Endothelial cell of umbilical vein (primary cell): ENCODE results near the gene BRI3. TPM values are rescaled to one million over a fixed set of nuclear protein-coding genes. Genes with fewer than 3 reads are reported as not detected.

ENCODE experiments used
- BruUV-seq: library from RNA; stranded (reverse); fragments of 400-500 nt; replicated peaks from 2 replicates; lab custom pipeline; 2021; lab: Mats Ljungman, UMichigan
- CTCF ChIA-PET: fragments of 300-600, 350-600 bp; sonication (Branson Sonifier 250); formaldehyde crosslinking; loops from one replicate; lab custom pipeline; 2021; ENCODE audit warnings: antibody characterized with exemption, inconsistent platforms; lab: Charles Lee
- POLR2A ChIA-PET: fragments of 300-600, 350-600 bp; sonication (Branson Sonifier 250); formaldehyde crosslinking; loops from one replicate; lab custom pipeline; 2021; ENCODE audit warnings: antibody characterized with exemption, inconsistent platforms; lab: Charles Lee
- DNase-seq: peaks from one replicate; pipeline ENCODE4 v3.0.0-alpha.2; 2011; ENCODE audit warnings: low read depth, low spot score
- FAIRE-seq: peaks from 2 replicates; lab custom pipeline; 2011; peaks lifted over from hg19 to GRCh38; lab: Jason Lieb, UNC
- H2AFZ ChIP-seq: 2 replicates; pipeline ENCODE4 v1.6.0; 2012; ENCODE audit warnings: low read depth, low read length, control low read depth, inconsistent platforms
- H3K27ac ChIP-seq: 2 replicates; pipeline ENCODE4 v1.5.1; 2011; ENCODE audit warnings: low read depth, mild to moderate bottlenecking, control low read depth, low read length, moderate library complexity; ENCODE audit not compliant: insufficient read depth
- H3K27me3 ChIP-seq, 2 experiments: 2 replicates each; pipeline versions ENCODE4 v1.6.0 to v1.6.1; 2011; ENCODE audit warnings: low read length in 2 of 2, mixed read lengths in 1 of 2; ENCODE audit not compliant: control insufficient read depth in 2 of 2, insufficient read depth in 2 of 2
- H3K36me3 ChIP-seq, 2 experiments: 2 replicates in 1 of 2; 3 replicates in 1 of 2; pipeline ENCODE4 v1.5.1; 2011; ENCODE audit warnings: low read length in 2 of 2, mild to moderate bottlenecking in 1 of 2, moderate library complexity in 1 of 2; ENCODE audit not compliant: control insufficient read depth in 2 of 2, insufficient read depth in 2 of 2; ENCODE audit errors: extremely low read depth in 1 of 2
- H3K4me1 ChIP-seq: 3 replicates; pipeline ENCODE4 v1.5.1; 2011; ENCODE audit warnings: mild to moderate bottlenecking, low read length; ENCODE audit not compliant: control insufficient read depth, insufficient read depth; ENCODE audit errors: extremely low read depth
- H3K4me2 ChIP-seq: 2 replicates; pipeline ENCODE4 v1.6.1; 2011; ENCODE audit warnings: low read length, control low read depth, mixed read lengths; ENCODE audit not compliant: insufficient read depth
- H3K4me3 ChIP-seq, 3 experiments: fragments of 200-600 bp in 1 of 3; sonication (generic), shearing (Covaris generic) in 1 of 3; replicated peaks in 1 of 3; 2 replicates each; pipeline ENCODE4 v1.5.1; 2011 to 2016; ENCODE audit warnings: control low read depth in 3 of 3, low read length in 3 of 3, mild to moderate bottlenecking in 2 of 3, inconsistent platforms in 1 of 3, low read depth in 1 of 3, moderate library complexity in 1 of 3; ENCODE audit not compliant: insufficient read depth in 1 of 3
- H3K79me2 ChIP-seq: 2 replicates; pipeline ENCODE4 v1.6.0; 2012; ENCODE audit warnings: low read length, inconsistent platforms; ENCODE audit not compliant: control insufficient read depth, insufficient read depth
- H3K9ac ChIP-seq: replicated peaks from 2 replicates; pipeline ENCODE3; 2011; ENCODE audit warnings: low read length, control low read depth; ENCODE audit not compliant: insufficient read depth; ENCODE audit errors: extremely low read depth
- H3K9me1 ChIP-seq: replicated peaks from 3 replicates; pipeline ENCODE4 v1.6.0; 2011; ENCODE audit warnings: mild to moderate bottlenecking, low read length; ENCODE audit not compliant: control insufficient read depth, insufficient read depth; ENCODE audit errors: extremely low read depth
- H3K9me3 ChIP-seq: replicated peaks from 2 replicates; pipeline ENCODE4 v1.5.1; 2012; ENCODE audit warnings: low read length, inconsistent platforms; ENCODE audit not compliant: control insufficient read depth, insufficient read depth
- H4K20me1 ChIP-seq: replicated peaks from 2 replicates; pipeline ENCODE3; 2011; ENCODE audit warnings: mild to moderate bottlenecking, low read length; ENCODE audit not compliant: control insufficient read depth, insufficient read depth; ENCODE audit errors: extremely low read depth
- CTCF ChIP-seq, 2 donors: IDR thresholded peaks; 1 replicate in 1 of 2; 2 replicates in 1 of 2; pipeline ENCODE4 v1.5.1; 2011; ENCODE audit warnings: low read length in 2 of 2, mild to moderate bottlenecking in 2 of 2, moderate library complexity in 2 of 2, control low read depth in 1 of 2, inconsistent platforms in 1 of 2, low read depth in 1 of 2; ENCODE audit not compliant: insufficient read depth in 1 of 2; ENCODE audit errors: extremely low read depth in 1 of 2
- EZH2 ChIP-seq: IDR thresholded peaks from 2 replicates; pipeline ENCODE4 v1.6.1; 2012; ENCODE audit warnings: borderline replicate concordance, low read depth, mild to moderate bottlenecking, moderate library complexity, low read length, inconsistent platforms; ENCODE audit not compliant: severe bottlenecking
- FOS ChIP-seq: IDR thresholded peaks from 2 replicates; pipeline ENCODE4 v1.6.1; 2011; ENCODE audit warnings: mild to moderate bottlenecking, low read length, moderate library complexity, borderline replicate concordance; ENCODE audit not compliant: insufficient read depth
- GATA2 ChIP-seq: IDR thresholded peaks from 2 replicates; pipeline ENCODE4 v1.7.0; 2011; ENCODE audit warnings: low read depth, mild to moderate bottlenecking, moderate library complexity, mixed read lengths, low read length; ENCODE audit not compliant: insufficient read length, insufficient read depth
- JUN ChIP-seq: IDR thresholded peaks from 2 replicates; pipeline ENCODE4 v1.6.1; 2011; ENCODE audit warnings: borderline replicate concordance, low read depth; ENCODE audit not compliant: insufficient read length, insufficient read depth
- MAX ChIP-seq: IDR thresholded peaks from 2 replicates; pipeline ENCODE4 v1.6.1; 2011; ENCODE audit not compliant: insufficient read depth, insufficient read length
- MYC ChIP-seq: IDR thresholded peaks from one replicate; pipeline ENCODE4 v1.6.1; 2011; ENCODE audit warnings: mild to moderate bottlenecking, low read depth, low read length
- POLR2A ChIP-seq: IDR thresholded peaks from 2 replicates; pipeline ENCODE4 v1.6.1; 2012; ENCODE audit warnings: low read depth, mild to moderate bottlenecking, control low read depth, low read length
- POLR2AphosphoS5 ChIP-seq: IDR thresholded peaks from 2 replicates; pipeline ENCODE4 v1.6.1; 2012; ENCODE audit warnings: low read depth, mild to moderate bottlenecking, control low read depth, low read length, moderate library complexity; ENCODE audit not compliant: insufficient read depth
- dilution Hi-C: fragments of 300-500 bp; cut with MboI; formaldehyde crosslinking; loops from one replicate; pipeline ENCODE4 v1.15.0; 2019; ENCODE audit warnings: low sequenced_read_pairs; ENCODE audit not compliant: extremely low pct_ligation_motif_present
- intact Hi-C: fragments of 100-400 bp; cut with micrococcal nuclease; formaldehyde crosslinking; loops from one replicate; pipeline ENCODE4 v1.10.0; 2022
- polyA plus RNA-seq, 4 experiments: library from polyadenylated mRNA; depleted of rRNA in 3 of 4; stranded (reverse) in 3 of 4; unstranded in 1 of 4; fragments of >200 nt; gene quantifications; 2 replicates each; pipeline versions ENCODE4 v1.2.1 to v1.2.3, GENCODE V29; 2011 to 2012; ENCODE audit warnings: missing spikeins in 1 of 4
- total RNA-seq: library from RNA; stranded (reverse); gene quantifications from 2 replicates; pipeline ENCODE4 v1.2.3, GENCODE V29; 2021

Gene BRI3
- total and polyA plus RNA-seq, 2 donors (not counting 3 experiments of a cell fraction or from before 2014, with no cell fraction given): 214 to 317 TPM

- Histone ChIP-seq H3K36me3 (peaks cover 4 to 59% of the 10 kb centered on the region in 2 experiments), H3K9me3 (no peaks in the 10 kb centered on the region), H3K27ac (no peak overlapping the region), H3K27me3 (no peaks in the 10 kb centered on the region), H4K20me1 (peaks cover 2% of the 10 kb centered on the region), H2AFZ (no peak overlapping the region), H3K9ac (no peak overlapping the region), H3K79me2 (peaks cover 79% of the 10 kb centered on the region), H3K9me1 (no peaks in the 10 kb centered on the region), H3K4me3 (no peak overlapping the region), H3K4me1 (peaks cover 24% of the 10 kb centered on the region), H3K4me2 (no peak overlapping the region)
- ChIA-PET POLR2A (interaction anchor here (0.6 kb wide), 1 partner anchor 36 kb away, joined by 6 read pairs; no protein-coding TSS in a partner anchor), CTCF (interaction anchor here (0.6 to 1.7 kb wide), 2 partner anchors 22 to 112 kb away, joined by 3 to 4 read pairs; partner anchors contain the start of gene BAIAP2L1)
- BruUV-seq: no TSS peak
- TF ChIP-seq JUN (no peak), MYC (no peak), POLR2A (no peak), MAX (no peak), GATA2 (no peak), POLR2AphosphoS5 (no peak), EZH2 (no peak), FOS (no peak), CTCF (IDR thresholded peaks at IDR 0.05; ENCODE audit: extremely low read depth in 1 of 2, insufficient read depth in 1 of 2, low read depth in 1 of 2, low read length in 2 of 2) (no peak)
- intact Hi-C loops (no loop called here), dilution Hi-C loops (no loop called here)
- FAIRE-seq: no peak
- DNase-seq: no peak
Measured at GRCh38 chr7:98289333-98289875, 7.9 kb downstream of the BRI3 start.
